Measurements from ENCODE around the gene CHADL.
A peak's percentile ranks its signal among the peaks of the same experiment; 100 is the strongest.

Gene CHADL

DNA sequence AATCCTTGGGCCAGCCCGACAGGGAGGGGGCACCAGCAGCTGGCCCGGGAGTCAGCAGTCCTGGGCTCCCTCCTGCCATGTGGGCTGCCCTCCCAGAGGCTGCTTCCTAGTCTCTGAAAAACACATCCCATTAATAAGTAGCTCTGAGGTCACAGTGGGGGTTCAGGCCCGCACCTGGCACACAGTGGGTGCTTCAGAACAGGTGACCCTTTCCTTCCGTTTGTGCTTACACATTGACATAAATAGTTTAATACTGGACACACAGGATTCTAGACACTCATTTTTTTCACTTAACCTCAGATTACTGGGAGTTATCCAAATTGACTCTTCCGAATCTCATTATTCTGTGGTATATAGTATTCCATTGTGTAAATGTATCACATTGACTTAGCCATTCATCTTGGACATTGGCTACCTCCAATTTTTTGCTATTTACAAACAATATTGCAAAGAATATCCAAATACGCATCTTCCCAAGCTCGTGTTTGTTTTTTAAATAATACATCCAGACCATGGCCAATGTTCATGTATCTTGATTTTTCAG, 474 bp upstream of the CHADL start:
- DNase-seq (ENCODE audit: low read depth), result no peak
- H3K4me3 ChIP-seq (ENCODE audit: low read depth, low read length), result no peak overlapping the region
- TF ChIP-seq, protein P1, sequence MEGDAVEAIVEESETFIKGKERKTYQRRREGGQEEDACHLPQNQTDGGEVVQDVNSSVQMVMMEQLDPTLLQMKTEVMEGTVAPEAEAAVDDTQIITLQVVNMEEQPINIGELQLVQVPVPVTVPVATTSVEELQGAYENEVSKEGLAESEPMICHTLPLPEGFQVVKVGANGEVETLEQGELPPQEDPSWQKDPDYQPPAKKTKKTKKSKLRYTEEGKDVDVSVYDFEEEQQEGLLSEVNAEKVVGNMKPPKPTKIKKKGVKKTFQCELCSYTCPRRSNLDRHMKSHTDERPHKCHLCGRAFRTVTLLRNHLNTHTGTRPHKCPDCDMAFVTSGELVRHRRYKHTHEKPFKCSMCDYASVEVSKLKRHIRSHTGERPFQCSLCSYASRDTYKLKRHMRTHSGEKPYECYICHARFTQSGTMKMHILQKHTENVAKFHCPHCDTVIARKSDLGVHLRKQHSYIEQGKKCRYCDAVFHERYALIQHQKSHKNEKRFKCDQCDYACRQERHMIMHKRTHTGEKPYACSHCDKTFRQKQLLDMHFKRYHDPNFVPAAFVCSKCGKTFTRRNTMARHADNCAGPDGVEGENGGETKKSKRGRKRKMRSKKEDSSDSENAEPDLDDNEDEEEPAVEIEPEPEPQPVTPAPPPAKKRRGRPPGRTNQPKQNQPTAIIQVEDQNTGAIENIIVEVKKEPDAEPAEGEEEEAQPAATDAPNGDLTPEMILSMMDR (IDR thresholded peaks at IDR 0.05; ENCODE audit: control insufficient read depth, extremely low read depth, insufficient read depth), result no peak

DNA sequence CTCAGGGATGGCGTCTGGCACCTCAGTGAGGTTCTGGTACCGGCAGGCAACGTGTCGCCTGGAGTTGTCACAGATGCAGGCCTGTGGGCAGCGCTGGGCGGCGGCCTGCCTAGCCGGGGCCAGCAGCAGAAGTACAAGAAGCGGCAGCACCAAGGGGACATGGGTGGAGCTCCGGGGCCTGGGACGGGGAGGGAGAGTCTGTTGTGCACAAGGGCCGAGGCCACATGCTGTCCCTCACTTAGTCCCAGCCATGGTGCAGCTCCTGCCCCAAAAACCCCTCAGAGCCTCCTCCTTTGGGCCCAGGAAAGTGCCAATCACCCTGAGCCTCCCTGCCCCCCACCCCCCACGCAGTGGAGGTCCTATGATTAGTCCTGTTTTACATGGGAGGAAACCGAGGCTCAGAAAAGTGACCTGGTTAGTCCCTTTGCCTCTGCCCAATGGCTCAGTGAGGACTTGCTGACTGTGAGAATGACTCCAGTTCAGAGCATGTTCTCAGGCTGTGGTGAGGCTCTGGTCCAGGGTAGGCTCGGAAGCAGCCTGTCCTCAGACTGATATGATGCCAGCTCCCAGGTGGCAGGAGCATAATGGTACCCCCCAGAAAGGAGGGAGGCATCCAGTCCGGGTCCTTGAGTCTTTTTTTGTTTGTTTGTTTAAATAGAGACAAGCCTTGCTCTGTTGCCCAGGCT, 1.1 kb downstream of the CHADL start:
- TF ChIP-seq, protein P1 (IDR thresholded peaks at IDR 0.05; ENCODE audit: control insufficient read depth, extremely low read depth, insufficient read depth), result no peak
- DNase-seq (ENCODE audit: low read depth), result no peak

DNA sequence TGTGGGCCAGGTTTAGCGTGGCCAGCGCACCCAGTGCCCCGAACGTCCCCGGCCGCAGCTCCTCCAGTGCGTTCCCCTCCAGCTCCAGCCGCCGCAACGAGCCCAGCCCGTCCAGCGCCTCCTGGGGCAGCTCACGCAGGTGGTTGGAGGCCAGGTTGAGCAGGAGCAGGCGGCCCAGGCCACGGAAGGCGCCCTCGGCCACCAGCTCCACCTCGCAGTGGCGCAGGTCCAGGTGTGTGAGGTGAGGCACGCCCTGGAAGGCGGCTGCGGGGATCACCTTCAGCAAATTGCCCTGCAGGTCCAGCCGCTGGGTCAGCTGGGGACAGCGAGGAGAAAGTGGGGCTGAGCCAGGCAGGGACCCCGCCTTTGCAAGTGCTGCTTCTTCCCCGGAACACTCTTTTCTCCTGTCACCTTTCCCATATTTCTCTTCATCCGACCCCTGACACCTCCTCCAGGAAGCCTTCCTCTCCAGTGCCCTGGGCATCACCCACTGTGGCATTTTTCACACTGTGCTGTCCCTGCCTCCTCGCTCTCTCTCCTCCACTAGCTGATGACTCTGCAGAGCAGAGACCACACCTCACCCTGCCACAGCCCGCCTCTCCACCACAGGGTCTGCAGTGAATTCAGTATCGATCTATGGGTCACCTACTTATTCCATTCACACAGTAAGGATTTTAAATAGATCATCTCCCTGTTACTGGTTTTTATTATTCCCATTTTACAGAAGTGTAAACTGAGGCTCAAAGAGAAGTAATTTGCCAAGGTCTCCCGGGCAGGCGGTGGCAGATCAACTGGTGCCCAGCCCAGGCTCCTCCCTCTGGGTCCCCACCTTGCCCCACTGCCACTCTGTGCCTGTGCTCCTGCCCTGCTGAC, 1.9 kb downstream of the CHADL start:
- DNase-seq (ENCODE audit: low read depth), result no peak
- no peak overlapping the region for H3K4me3 ChIP-seq (ENCODE audit: low read depth, low read length)
- TF ChIP-seq, protein P1 (IDR thresholded peaks at IDR 0.05; ENCODE audit: control insufficient read depth, extremely low read depth, insufficient read depth), result no peak

More for the DNA sequence above, 1.1 kb downstream of the CHADL start:
- H3K4me3 ChIP-seq (ENCODE audit: low read depth, low read length), result no peak overlapping the region

DNA sequence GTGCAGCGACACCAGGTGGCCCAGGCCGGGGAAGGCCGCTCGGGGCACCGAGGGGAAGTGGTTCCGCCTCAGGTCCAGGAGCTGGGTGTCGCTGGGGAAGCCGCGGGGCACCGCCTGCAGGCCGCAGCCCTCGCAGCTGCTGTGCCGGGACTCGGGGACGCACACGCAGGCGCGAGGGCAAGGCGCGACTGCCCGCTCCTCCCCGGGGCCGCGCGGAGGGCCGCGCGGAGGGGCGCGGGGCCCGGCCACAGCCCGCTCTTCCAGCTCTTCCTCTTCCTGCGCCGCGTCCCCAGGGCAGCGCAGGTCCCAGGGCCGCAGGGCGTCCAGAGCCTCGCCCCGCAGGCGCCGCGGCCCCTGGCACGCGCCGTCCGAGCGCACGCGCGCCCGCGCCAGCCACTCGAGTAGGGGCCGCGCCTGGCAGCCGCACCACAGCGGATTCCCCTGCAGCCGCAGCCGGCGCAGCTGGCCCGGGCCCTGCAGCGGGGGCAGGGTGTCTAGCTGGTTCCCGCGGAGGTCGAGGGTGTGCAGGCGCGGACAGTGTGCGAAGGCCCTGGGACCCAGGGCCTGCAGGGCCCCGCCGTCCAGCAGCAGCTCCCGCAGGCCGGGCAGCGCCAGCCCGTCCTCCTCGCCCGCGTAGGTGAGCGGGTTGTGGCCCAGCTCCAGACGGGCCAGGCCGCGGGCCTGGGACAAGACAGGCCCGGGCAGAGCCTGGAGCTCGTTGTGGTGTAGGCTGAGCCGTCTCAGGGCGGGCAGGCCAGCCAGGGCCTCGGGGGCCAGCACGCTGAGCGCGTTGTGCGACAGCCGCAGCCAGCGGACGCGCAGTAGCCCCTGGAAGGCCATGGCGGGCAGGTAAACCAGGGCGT, 2.8 kb downstream of the CHADL start:
- TF ChIP-seq, protein P1 (IDR thresholded peaks at IDR 0.05; ENCODE audit: control insufficient read depth, extremely low read depth, insufficient read depth), result peak; percentile 70
- H3K4me3 ChIP-seq (ENCODE audit: low read depth, low read length), result 0 out of 2 replicates have a peak overlapping the region, but pooled peaks have one; percentile 9
- DNase-seq (ENCODE audit: low read depth), result peak; percentile 33

DNA sequence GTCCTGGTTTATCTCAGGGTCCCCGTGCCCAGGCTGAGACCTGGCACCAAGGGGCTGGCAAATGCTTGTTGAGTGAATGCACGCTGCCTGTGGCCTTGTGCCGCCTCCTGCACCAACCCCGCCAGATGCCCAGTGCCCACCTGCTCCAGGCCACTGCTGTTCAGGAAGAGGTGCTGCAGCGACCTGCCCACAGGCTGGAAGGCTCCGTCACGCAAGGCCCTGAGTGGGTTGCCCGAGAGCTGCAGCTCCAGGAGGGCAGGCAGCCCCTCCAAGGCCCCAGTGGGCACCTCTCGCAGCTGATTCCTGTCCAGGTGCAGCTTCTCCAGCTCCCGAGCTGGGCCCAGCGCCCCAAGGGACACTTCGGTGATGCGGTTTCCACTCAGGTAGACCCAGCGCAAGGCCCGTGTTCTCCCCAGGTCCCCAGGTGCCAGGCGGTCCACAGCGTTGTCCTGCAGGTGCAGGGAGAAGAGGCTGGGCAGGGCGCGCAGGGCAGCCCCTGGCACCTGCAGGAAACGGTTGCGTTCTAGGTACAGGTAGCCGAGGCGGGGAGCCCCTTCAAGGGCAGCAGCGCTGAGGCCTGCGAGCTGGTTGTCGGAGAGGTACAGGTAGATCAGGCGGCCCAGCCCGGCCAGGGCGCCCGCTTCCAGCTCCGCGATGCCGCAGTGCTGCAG, 3.6 kb downstream of the CHADL start:
- TF ChIP-seq, protein P1 (IDR thresholded peaks at IDR 0.05; ENCODE audit: control insufficient read depth, extremely low read depth, insufficient read depth), result no peak
- DNase-seq (ENCODE audit: low read depth), result no peak
- 0 out of 2 replicates have a peak overlapping the region, but pooled peaks have one; percentile 9 for H3K4me3 ChIP-seq (ENCODE audit: low read depth, low read length)
